GM21717 (cell line): Measurements from ENCODE around the gene GTSE1.

Experiments used
- ATAC-seq: cut with Tn5 transposase; IDR thresholded peaks from one replicate; pipeline ENCODE4 v1.9.1; 2021; ENCODE audit warnings: mild to moderate bottlenecking, moderate library complexity; ENCODE audit not compliant: unreplicated experiment

The GTSE1 gene

DNA sequence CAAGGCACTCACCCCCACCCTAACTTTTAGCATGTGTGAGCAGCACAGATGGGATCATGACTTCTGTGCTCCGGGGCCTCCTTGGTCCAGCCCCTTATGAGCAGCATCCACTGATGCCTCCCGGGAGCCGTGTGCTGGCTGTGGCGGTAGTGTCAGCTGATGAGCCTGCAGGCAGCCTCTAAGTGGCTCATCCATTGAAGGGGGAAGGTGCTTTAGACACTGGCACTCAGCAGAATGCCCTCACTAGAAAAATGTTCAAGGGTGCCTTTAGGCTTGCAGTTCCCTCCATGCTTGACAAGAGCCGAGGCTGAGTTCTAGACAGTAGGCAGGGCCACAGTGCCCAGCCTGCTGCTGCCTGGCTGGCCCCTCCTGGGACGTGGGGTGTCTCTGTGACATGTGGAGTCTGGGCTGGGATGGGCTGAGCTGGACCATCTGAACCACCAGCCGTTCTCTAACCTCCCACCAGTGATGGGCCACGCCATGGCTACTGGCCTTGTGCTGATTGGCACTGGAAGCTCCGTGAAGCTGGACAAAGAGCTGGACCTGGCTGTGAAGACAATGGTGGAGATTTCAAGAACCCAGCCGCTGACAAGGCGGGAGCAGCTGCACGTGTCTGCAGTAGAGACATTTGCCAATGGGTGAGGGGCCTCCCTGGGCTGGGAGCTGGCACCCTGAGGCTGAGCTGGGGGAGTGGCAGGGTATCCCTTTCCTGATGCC is 23.1 kb upstream of the GTSE1 start:
- ATAC-seq: no peak

GRCh38 chr22:46274381-46274780 is 22.3 kb upstream of the GTSE1 start:
- ATAC-seq: no peak

- no peak for ATAC-seq
These were observed 21.1 kb upstream of the GTSE1 start for GRCh38 chr22:46275455-46276122.

- ATAC-seq: no peak
These were observed 20.1 kb upstream of the GTSE1 start for GRCh38 chr22:46276563-46276962.

GRCh38 chr22:46278656-46279645 is 17.7 kb upstream of the GTSE1 start:
- no peak for ATAC-seq

GRCh38 chr22:46280063-46280817 is 16.4 kb upstream of the GTSE1 start:
- no peak for ATAC-seq

- ATAC-seq: no peak
These were observed 15.6 kb upstream of the GTSE1 start for GRCh38 chr22:46280999-46281623.

DNA sequence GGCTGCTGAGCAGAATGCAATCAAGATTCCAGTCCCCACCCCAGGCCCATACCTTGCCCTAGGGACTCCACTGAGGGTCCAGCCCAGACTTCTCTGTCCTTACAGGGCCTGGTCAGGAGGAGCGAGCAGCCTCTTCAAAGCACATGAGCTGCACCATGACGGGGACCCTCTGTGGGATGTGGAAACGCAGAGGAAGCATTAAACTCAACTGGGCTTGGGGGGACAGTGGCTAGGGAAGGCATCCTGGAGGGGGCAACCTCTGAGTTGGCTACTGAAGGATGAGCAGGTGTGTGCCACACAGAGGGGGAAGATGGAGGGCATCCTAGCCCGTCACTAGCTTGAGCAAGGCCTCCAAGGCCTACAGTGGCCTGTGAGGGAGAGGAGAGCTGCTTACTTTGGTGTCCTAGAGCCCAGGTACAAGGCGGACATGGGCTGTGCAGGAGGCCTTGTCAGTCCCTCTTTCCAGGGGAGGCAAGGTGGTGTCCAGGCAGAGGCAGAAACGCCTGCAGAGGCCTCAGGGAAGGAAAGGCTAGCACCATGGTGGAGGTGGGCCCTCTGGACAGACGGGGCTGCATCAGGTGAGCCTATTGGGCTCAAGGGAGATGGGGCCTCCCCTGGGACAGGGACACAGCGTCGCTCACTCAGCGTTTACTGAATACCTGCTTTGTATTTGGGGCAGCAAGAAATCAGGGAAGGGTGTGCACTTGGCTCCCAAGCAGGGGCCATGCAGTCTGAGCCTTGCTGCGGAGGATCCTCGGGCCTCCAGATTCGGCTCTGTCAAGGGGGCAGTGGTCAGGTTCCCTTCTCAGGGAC is 14.6 kb upstream of the GTSE1 start:
- no peak for ATAC-seq

GRCh38 chr22:46286006-46286405 is 10.7 kb upstream of the GTSE1 start:
- ATAC-seq: no peak

DNA sequence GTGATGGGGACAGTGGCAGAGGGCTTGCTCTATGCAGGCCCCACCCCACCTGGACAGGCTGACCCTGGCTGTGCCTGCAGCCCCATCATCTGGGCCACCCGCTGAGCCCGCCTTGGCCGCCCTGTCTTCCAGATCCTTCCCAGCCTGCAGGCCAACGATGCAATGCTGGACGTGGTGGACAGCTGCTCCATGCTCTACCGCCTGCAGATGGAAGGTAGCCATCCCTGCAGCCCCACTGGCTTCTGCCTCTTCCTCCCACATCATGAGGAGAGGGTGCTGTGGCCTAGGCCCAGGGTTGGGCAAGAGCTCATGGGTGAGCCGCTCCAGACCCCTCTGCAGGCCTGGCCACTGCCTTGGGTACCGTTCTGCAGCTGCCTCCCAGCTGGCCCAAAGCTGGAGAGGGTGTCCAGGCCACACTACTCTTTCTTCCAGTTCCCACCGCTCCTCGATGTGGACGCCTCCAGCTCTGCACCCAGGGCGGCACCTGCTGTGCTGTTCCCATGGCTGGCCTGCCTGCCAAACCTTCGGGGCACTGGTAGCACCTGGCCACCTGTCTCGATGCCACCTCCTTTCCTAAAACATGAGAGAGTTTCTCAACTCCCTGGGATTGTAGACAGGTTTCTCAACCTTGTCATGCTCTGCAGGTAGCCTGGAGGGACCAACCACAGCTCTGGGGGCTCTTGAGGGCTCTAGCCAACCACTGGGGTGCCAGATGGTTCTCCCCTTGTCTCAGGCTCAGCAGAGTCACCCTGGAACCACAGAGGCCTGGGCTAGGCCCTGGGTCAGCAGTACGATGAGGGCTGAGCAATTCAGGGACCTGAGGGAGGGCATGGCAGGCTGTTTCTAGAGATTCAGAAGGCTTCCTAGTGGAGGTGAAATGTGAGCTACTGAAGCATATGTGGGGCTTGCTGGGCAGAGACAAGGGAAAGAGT is 9.5 kb upstream of the GTSE1 start:
- no peak for ATAC-seq

- peak; percentile 67 for ATAC-seq
These were observed 8.6 kb upstream of the GTSE1 start for GRCh38 chr22:46287873-46288751.

DNA sequence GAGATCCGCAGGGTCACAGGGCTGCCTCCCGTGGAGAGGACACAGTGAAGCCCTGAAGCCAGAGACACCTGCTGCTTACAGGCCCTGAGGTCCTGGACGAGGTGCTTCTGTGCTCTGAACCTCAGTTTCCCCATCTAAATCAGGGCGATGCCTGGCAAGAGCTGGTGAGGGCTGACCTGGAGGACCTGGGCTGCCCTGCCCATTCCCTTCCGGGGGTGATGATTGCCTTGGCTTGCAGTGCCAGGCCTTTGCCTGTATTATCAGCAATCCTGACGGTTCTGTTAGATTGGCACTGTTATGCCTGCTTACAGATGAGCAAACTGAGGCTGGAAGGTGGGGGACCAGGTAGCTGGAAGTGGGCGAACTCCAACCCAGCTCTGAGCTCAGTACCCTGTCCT is 7.8 kb upstream of the GTSE1 start:
- no peak for ATAC-seq

DNA sequence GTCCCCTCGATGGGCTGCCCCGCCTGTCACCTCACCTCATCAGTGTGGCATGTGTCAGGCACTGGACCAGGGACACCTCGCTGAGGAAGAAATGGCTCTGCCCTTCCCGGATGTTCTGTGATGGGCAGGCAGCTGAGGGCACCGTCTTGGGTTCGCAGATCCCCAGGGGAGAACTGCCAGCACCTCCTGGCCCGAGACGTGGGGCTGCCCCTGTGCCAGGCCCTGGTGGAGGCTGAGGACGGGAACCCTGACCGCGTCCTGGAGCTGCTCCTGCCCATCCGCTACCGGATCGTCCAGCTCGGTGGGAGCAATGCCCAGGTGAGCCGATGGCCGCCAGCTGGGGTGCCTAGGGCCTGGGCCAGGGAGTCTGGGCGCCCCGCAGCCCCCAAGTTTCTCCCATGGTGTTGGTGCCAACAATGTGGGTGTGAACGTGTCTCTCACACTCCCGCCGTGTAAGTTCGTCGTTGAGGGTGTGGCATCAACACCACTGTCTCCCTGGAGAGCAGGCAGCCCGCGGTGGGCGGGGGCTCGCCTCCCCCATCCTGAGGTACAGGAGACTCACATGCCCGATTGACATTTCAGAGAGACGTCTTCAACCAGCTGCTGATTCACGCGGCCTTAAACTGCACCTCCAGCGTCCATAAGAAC is 7.3 kb upstream of the GTSE1 start:
- ATAC-seq: no peak

DNA sequence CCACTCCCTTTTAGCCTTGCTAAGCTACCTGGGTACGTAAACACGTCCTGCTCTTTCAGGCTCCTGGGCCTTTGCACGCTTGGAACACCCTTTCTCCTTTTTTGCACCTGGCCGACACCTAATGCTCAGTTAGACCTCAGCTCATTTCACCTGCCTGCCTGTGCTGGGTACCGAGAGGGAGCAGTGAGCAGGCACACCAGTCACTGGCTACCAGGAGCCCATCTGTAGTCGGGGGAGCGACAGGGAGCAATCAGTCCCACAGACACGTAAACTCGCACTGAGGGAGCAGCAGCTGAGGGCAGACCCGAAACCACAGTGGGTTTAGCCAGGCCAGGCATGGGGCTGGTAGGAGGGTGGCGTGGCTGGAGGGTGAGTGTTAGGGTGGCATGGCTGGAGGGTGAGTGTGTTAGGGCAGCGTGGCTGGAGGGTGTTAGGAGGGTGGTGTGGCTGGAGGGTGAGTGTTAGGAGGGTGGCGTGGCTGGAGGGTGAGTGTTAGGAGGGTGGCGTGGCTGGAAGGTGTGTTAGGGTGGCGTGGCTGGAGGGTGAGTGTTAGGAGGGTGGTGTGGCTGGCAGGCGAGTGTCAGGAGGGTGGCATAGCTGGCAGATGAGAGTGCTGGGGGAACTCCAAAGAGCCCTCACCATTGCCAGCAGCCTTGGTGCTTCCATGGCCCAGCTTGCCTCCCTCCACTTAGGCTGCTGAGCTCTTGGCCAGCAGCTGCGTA is 6.4 kb upstream of the GTSE1 start:
- no peak for ATAC-seq

DNA sequence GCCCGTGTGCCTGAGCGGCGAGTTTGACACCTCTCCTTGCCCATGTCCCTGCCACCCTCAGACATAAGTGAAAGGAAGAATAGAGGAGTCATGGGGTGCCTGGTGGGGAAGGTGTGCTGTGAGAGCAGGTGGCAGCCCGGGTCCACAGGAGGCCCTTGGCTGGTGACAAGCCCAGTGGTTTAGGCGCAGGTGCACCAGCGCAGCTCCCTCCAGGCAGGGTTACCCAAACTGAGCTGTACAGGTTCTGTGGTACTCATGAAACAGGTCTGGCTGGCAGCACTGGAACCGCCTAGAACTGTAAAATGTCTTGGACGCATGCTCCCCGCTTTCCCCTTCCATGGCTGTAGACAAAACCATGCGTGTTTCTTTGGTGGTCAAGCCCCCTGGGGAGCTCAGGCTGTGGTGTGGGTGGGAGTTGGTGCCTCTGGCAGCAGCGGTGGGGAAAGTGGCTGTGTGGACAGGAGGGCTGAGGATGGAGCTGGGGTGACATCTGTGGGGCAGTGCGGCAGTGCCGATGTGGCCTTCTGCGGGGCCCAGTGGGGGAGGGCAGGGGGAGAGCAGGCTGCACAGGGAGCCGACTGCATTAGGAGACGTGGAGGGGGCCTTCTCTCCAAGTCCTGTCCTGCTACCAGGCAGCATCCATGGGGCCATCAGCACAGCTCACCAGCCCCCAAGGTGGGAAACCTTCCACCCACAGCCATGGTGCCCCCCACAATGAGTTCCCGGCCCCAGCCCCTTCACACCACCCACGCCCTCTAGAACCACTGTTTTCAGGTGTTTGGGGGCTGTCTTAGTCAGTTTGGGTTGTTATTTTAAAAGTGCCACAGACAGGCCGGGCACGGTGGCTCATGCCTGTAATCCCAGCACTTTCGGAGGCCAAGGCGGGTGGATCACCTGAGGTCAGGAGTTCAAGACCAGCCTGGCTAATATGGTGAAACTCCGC is 5.6 kb upstream of the GTSE1 start:
- no peak for ATAC-seq
